ENCODE measurements around the gene FZD7. TPM values are rescaled to one million over a fixed set of nuclear protein-coding genes. Genes with fewer than 3 reads are reported as not detected.
A peak's percentile ranks its signal among the peaks of the same experiment; 100 is the strongest.

Gene FZD7
- total and polyA plus RNA-seq, 2 of the 8 experiments (the other 6 are each of a cell fraction or from before 2014, with no cell fraction given), result 176 to 246 TPM

GRCh38 chr2:202032846-202033316, 774 bp upstream of the FZD7 start:
- peak overlapping the region; percentile 99 for H2BK5ac ChIP-seq (ENCODE audit: low read depth, low read length)
- H3K36me3 ChIP-seq (ENCODE audit: control insufficient read depth in 2 of 4, insufficient read depth in 4 of 4, low read length in 3 of 4), result peaks cover 9 to 32% (median 18%) of the 10 kb centered on the region in 4 experiments
- peak overlapping the region; percentile 58 for H2AK5ac ChIP-seq (ENCODE audit: low read depth, low read length)
- H3K4me3 ChIP-seq (ENCODE audit: extremely low read depth in 1 of 4, insufficient read depth in 2 of 4, low read depth in 3 of 4, low read length in 4 of 4), result peak overlapping the region; percentile 85 to 98 (median 98)
- peak overlapping the region; percentile 78 to 90 for H3K4me2 ChIP-seq (ENCODE audit: insufficient read depth in 1 of 2, low read depth in 2 of 2, low read length in 2 of 2)
- H3K56ac ChIP-seq (replicated peaks; ENCODE audit: insufficient read length, low read depth, low read length), result peak overlapping the region; percentile 99
- H3K23me2 ChIP-seq (ENCODE audit: low read depth, low read length), result peaks cover 6% of the 10 kb centered on the region; the same call in 1 of the 2 replicates
- H3K9me3 ChIP-seq (ENCODE audit: insufficient read depth in 2 of 2, low read depth in 1 of 2, low read length in 1 of 2), result no peaks in the 10 kb centered on the region
- FAIRE-seq (no peak), DNase-seq (ENCODE audit: low read depth in 1 of 2, low spot score in 2 of 2) (peak in 1 of 2 experiments; percentile 84)
- H4K5ac ChIP-seq (ENCODE audit: insufficient read length, low read depth, low read length), result peak overlapping the region; percentile 99
- ChIA-PET CTCF (ENCODE audit: partially characterized antibody) (no interaction called here), POLR2A (ENCODE audit: partially characterized antibody) (interaction anchor here (1.6 to 3.7 kb wide), 7 partner anchors 10 to 67 kb away, joined by 5 to 33 read pairs (median 8); no protein-coding TSS in a partner anchor)
- H4K8ac ChIP-seq (ENCODE audit: extremely low read depth, insufficient read depth, low read length), result peak overlapping the region; percentile 97
- peak overlapping the region; percentile 100 for H3K18ac ChIP-seq (ENCODE audit: extremely low read depth, low read length)
- peaks cover 22 to 29% of the 10 kb centered on the region in 2 experiments for H4K20me1 ChIP-seq (replicated peaks in 1 of 2; ENCODE audit: control insufficient read depth in 1 of 2, insufficient read depth in 2 of 2, low read length in 2 of 2)
- H4K91ac ChIP-seq (replicated peaks; ENCODE audit: insufficient read length, low read length), result peak overlapping the region; percentile 99
- H2BK12ac ChIP-seq (ENCODE audit: low read depth, low read length), result peak overlapping the region; percentile 92; the same call in 1 of the 2 replicates
- peaks cover 4 to 14% (median 6%) of the 10 kb centered on the region in 4 experiments for H3K4me1 ChIP-seq (replicated peaks in 1 of 4; ENCODE audit: control insufficient read depth in 3 of 4, insufficient read depth in 4 of 4, low read length in 3 of 4)
- 0% methylated on average over 32 of the region's 42 CpGs; no CpG with 5 or more reads in 1 of the 2 experiments for WGBS, 2 experiments (ENCODE audit: extremely low coverage in 1 of 2, insufficient coverage in 1 of 2, insufficient read length in 1 of 2, insufficient replicate concordance in 2 of 2, low coverage in 1 of 2, low lambda C conversion rate in 2 of 2, missing lambda C conversion rate in 1 of 2)
- no peak overlapping the region for H2AFZ ChIP-seq (ENCODE audit: low read length)
- no peaks in the 10 kb centered on the region for H3K79me1 ChIP-seq (ENCODE audit: low read depth, low read length)
- peaks cover 30 to 51% of the 10 kb centered on the region in 2 experiments for H3K79me2 ChIP-seq (ENCODE audit: control insufficient read depth in 1 of 2, insufficient read depth in 2 of 2, low read length in 2 of 2)
- H3K27me3 ChIP-seq (replicated peaks in 1 of 4; ENCODE audit: control insufficient read depth in 3 of 4, extremely low read depth in 1 of 4, insufficient read depth in 3 of 4, low read length in 3 of 4), result no peaks in the 10 kb centered on the region
- H3K4ac ChIP-seq (replicated peaks; ENCODE audit: insufficient read length, low read depth, low read length), result peak overlapping the region; percentile 87
- no peak overlapping the region for H3K23ac ChIP-seq (ENCODE audit: insufficient read length)
- peak overlapping the region; percentile 88 for H2BK120ac ChIP-seq (replicated peaks; ENCODE audit: low read depth, low read length)
- peak overlapping the region; percentile 46; the same call in 1 of the 2 replicates for H2BK15ac ChIP-seq (ENCODE audit: low read length)
- peak overlapping the region; percentile 96 for H3K27ac ChIP-seq (ENCODE audit: low read depth, low read length)
- H3K14ac ChIP-seq (ENCODE audit: insufficient read length), result peak overlapping the region; percentile 95
- H2BK20ac ChIP-seq (ENCODE audit: low read length), result peak overlapping the region; percentile 87
- H3K9ac ChIP-seq (replicated peaks in 1 of 4; ENCODE audit: extremely low read depth in 1 of 4, low read depth in 3 of 4, low read length in 3 of 4), result peak overlapping the region; percentile 90 to 95 (median 93)
- TF ChIP-seq JUND (IDR thresholded peaks at IDR 0.05; ENCODE audit: low read length) (no peak), POLR2AphosphoS5 (IDR thresholded peaks at IDR 0.05; ENCODE audit: low read depth, low read length) (peak; percentile 76; the same call in 1 of the 2 replicates), EP300 (IDR thresholded peaks at IDR 0.05; ENCODE audit: borderline replicate concordance in 1 of 2, low read depth in 2 of 2, low read length in 2 of 2) (peak in 1 of 2 experiments; percentile 71; a peak in 1 of 3 replicates), MAFK (IDR thresholded peaks at IDR 0.05; ENCODE audit: low read depth, low read length) (no peak), TAF7 (optimal IDR thresholded peaks at IDR 0.05; ENCODE audit: borderline replicate concordance, low read depth, low read length) (no peak), CHD2 (IDR thresholded peaks at IDR 0.05; ENCODE audit: low read length) (peak; percentile 21; the same call in 1 of the 2 replicates), TAF1 (IDR thresholded peaks at IDR 0.05; ENCODE audit: low read depth, low read length) (peak; percentile 69; the same call in 1 of the 2 replicates), NANOG (IDR thresholded peaks at IDR 0.05; ENCODE audit: insufficient read depth, low read depth, low read length, poor library complexity, severe bottlenecking) (no peak), KDM4A (IDR thresholded peaks at IDR 0.05; ENCODE audit: low read depth, low read length, severe bottlenecking) (no peak), CBX8 (IDR thresholded peaks at IDR 0.05; ENCODE audit: borderline replicate concordance, low read depth, low read length) (no peak), HDAC2 (IDR thresholded peaks at IDR 0.05; ENCODE audit: borderline replicate concordance in 1 of 2, low read depth in 2 of 2, low read length in 2 of 2) (peak in 1 of 2 experiments; percentile 59; a peak in 1 of 4 replicates), CEBPB (IDR thresholded peaks at IDR 0.05; ENCODE audit: low read depth, low read length) (no peak), POLR2A (IDR thresholded peaks at IDR 0.05; ENCODE audit: control extremely low read depth in 1 of 2, low read depth in 2 of 2, low read length in 2 of 2) (peak in 1 of 2 experiments; percentile 80; a peak in 2 of 3 replicates)

All from H1 (cell line).